Endothelial cell (in vitro differentiated cells): ENCODE data around the gene CCDC32. TPM values are rescaled to one million over a fixed set of nuclear protein-coding genes. Genes with fewer than 3 reads are reported as not detected.

Source experiments
- DNase-seq: peaks from one replicate; pipeline ENCODE4 v3.0.0; 2021; ENCODE audit warnings: low spot score
- H3K27ac Mint-ChIP-seq: one replicate; pipeline ENCODE4 v1.8.0; 2021; ENCODE audit warnings: mixed read lengths, inconsistent platforms; ENCODE audit not compliant: unreplicated experiment
- H3K27me3 Mint-ChIP-seq: one replicate; pipeline ENCODE4 v1.8.0; 2021; ENCODE audit warnings: mild to moderate bottlenecking, moderate library complexity, mixed read lengths, inconsistent platforms; ENCODE audit not compliant: unreplicated experiment
- H3K36me3 Mint-ChIP-seq: one replicate; pipeline ENCODE4 v1.8.0; 2021; ENCODE audit warnings: mild to moderate bottlenecking, low read depth, mixed read lengths, inconsistent platforms; ENCODE audit not compliant: unreplicated experiment
- H3K4me1 Mint-ChIP-seq: one replicate; pipeline ENCODE4 v1.8.0; 2021; ENCODE audit warnings: mild to moderate bottlenecking, mixed read lengths, inconsistent platforms; ENCODE audit not compliant: unreplicated experiment
- H3K4me3 Mint-ChIP-seq: one replicate; pipeline ENCODE4 v1.8.0; 2021; ENCODE audit warnings: mild to moderate bottlenecking, mixed read lengths, inconsistent platforms; ENCODE audit not compliant: unreplicated experiment
- H3K9me3 Mint-ChIP-seq: one replicate; pipeline ENCODE4 v1.8.0; 2021; ENCODE audit warnings: mixed read lengths, inconsistent platforms; ENCODE audit not compliant: unreplicated experiment
- total RNA-seq: library from RNA; stranded (reverse); fragmentation: NEBNext Ultra II Directional; extraction: Animal tissue kit (Norgen Biotek cat#: 25700); gene quantifications from one replicate; pipeline ENCODE4 v1.2.1, GENCODE V29; 2021; ENCODE audit not compliant: unreplicated experiment
- TF ChIP-seq, protein P1 (sequence below): fragments of 200-600 bp; sonication (generic); IDR thresholded peaks from one replicate; pipeline ENCODE4 v1.5.0; 2021; ENCODE audit warnings: antibody characterized with exemption; ENCODE audit not compliant: unreplicated experiment

CCDC32 gene
- total RNA-seq, 1 donor from 2014 or later = 40.4 TPM

DNA sequence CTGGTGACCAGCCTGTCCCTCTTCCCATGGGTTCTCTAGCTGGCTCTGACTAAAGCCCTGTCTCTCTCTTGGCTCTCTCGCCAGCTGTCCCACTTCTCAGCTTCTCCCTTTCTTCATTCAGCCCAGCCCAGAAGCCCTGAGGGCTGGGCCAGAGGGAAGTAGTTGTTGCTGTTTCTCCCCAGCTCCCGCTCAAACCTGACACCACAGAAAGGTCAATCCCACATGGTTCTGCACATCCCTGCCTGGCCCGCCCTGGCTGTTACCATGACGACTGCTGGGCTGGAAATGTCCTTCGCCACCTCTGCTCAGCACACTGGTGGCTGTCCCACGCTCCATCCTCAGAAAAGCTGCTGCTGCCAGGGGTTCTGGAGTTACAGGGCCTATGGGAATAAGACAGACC, 25.9 kb downstream of the CCDC32 start:
- Mint-ChIP-seq H3K27me3 (peaks cover 7% of the 10 kb centered on the region), H3K4me3 (no peak overlapping the region), H3K36me3 (peaks cover 14% of the 10 kb centered on the region), H3K9me3 (no peaks in the 10 kb centered on the region), H3K27ac (no peak overlapping the region), H3K4me1 (no peaks in the 10 kb centered on the region)
- no peak for DNase-seq
- TF ChIP-seq, protein P1, sequence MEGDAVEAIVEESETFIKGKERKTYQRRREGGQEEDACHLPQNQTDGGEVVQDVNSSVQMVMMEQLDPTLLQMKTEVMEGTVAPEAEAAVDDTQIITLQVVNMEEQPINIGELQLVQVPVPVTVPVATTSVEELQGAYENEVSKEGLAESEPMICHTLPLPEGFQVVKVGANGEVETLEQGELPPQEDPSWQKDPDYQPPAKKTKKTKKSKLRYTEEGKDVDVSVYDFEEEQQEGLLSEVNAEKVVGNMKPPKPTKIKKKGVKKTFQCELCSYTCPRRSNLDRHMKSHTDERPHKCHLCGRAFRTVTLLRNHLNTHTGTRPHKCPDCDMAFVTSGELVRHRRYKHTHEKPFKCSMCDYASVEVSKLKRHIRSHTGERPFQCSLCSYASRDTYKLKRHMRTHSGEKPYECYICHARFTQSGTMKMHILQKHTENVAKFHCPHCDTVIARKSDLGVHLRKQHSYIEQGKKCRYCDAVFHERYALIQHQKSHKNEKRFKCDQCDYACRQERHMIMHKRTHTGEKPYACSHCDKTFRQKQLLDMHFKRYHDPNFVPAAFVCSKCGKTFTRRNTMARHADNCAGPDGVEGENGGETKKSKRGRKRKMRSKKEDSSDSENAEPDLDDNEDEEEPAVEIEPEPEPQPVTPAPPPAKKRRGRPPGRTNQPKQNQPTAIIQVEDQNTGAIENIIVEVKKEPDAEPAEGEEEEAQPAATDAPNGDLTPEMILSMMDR = no peak

DNA sequence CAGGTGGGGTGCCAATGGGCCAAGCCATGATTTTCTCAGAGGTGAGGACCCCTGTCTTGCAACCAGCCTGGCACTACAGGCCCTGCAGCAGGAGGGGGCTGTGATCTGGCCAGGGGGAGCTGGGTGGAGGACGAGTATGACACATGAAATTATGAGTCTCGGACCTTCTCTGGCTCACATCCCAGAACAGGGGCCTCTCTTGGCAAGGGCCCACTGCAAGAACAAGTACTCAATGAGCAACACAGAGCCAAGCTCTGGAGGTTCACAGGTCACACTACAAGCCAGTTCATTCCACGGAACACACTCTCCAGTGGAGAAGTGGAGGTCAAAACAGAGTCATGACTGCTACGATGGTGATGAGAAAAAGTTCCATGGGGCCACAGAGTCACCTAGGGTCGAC, 28.3 kb downstream of the CCDC32 start:
- Mint-ChIP-seq H3K36me3 (peaks cover 14% of the 10 kb centered on the region), H3K27me3 (peaks cover 7% of the 10 kb centered on the region), H3K9me3 (no peaks in the 10 kb centered on the region), H3K27ac (peak overlapping the region; percentile 13), H3K4me3 (peak overlapping the region; percentile 38), H3K4me1 (no peaks in the 10 kb centered on the region)
- TF ChIP-seq, protein P1 = no peak
- no peak for DNase-seq

DNA sequence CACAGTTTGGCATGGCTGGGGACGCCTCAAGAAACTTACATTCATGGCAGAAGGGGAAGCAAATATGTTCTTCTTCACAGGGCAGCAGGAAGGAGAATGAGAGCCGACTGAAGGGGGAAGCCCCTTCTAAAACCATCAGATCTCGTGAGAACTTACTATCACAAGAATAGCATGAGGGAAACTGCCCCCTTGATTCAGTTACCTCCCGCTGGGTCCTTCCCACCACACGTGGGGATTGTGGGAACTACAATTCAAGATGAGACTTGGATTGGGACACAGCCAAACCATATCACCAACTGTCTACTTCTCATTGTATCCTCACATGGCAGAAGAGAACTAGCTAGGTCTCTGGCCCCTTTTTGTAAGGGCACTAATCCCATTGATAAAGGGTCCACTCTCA, 30.5 kb downstream of the CCDC32 start:
- no peak for DNase-seq
- peaks cover 6% of the 10 kb centered on the region for H3K27me3 Mint-ChIP-seq
- no peak overlapping the region for H3K27ac Mint-ChIP-seq
- no peaks in the 10 kb centered on the region for H3K9me3 Mint-ChIP-seq
- TF ChIP-seq, protein P1 = no peak
- H3K36me3 Mint-ChIP-seq = peaks cover 9% of the 10 kb centered on the region
- H3K4me3 Mint-ChIP-seq = no peak overlapping the region
- H3K4me1 Mint-ChIP-seq = no peaks in the 10 kb centered on the region

DNA sequence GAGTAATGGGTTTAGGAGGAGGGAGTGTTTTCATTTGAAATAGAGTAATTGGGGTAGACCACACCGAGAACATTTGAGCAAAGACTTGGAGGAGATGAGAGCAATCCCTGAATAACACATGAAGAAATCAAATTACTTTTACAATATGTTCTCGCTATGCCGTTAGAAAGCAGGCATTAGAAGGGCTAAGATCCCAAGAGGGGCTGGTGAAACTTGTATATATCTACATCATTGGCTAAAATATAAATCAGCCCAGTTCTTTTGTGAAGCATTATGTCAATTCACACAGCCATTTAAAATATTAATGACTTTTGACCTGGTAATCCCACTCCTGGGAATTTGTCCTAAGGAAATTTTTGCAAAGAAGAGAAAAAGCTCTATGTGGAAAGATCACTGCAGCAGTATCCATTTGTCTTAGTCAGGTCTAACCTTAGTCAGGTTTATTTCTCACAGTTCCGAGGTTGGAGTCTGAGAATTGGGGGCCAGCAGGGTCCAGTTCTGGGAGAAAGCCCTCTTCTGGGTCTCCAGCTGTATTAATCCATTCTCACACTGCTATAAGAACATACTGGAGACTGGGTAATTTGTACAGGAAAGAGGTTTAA, 31.0 kb downstream of the CCDC32 start:
- H3K4me3 Mint-ChIP-seq = no peak overlapping the region
- peaks cover 1% of the 10 kb centered on the region for H3K27me3 Mint-ChIP-seq

DNA sequence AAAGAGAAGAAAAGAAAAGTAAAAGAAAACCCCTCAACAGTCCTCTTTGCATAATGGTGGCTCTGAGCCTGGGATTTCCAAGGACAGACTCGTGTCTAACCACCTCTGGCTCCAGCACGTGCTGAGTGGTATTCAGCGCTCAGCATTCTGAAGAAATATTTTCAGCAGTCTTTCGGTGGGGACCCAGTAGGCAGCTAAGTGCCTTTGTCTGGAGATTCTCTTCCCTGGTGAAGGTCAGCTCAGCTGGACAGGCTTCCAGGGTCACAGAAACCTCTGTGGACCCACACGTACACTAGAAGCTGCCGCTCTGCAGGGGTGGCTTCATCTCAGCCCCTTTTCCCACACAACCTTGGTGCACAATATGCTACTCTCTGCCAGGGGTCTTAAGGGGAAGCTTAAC, 36.0 kb downstream of the CCDC32 start:
- no peak overlapping the region for H3K27ac Mint-ChIP-seq
- H3K9me3 Mint-ChIP-seq = no peaks in the 10 kb centered on the region
- H3K4me3 Mint-ChIP-seq = no peak overlapping the region
- TF ChIP-seq, protein P1 = no peak
- no peaks in the 10 kb centered on the region for H3K4me1 Mint-ChIP-seq
- no peak for DNase-seq
- H3K27me3 Mint-ChIP-seq = peaks cover 5% of the 10 kb centered on the region
- H3K36me3 Mint-ChIP-seq = no peaks in the 10 kb centered on the region

More for the DNA sequence above, 31.0 kb downstream of the CCDC32 start:
- TF ChIP-seq, protein P1 = no peak
- peaks cover 6% of the 10 kb centered on the region for H3K36me3 Mint-ChIP-seq
- DNase-seq = no peak
- no peaks in the 10 kb centered on the region for H3K4me1 Mint-ChIP-seq
- no peaks in the 10 kb centered on the region for H3K9me3 Mint-ChIP-seq
- H3K27ac Mint-ChIP-seq = no peak overlapping the region
